GM23338 (cell line): Measurements from ENCODE around the gene SLC16A2. TPM values are rescaled to one million over a fixed set of nuclear protein-coding genes. Genes with fewer than 3 reads are reported as not detected.

ENCODE experiments used
- ATAC-seq: fragments of 200-7000 bp; cut with Tn5 transposase; 3 replicates; pipeline ENCODE4 v1.9.1; 2020
- DNase-seq: peaks from one replicate; pipeline ENCODE4 v3.0.0-alpha.2; 2015; ENCODE audit warnings: low spot score
- H2AFZ ChIP-seq: fragments of 200-600 bp; sonication (generic); 2 replicates; pipeline ENCODE4 v1.8.0; 2016; ENCODE audit warnings: antibody characterized with exemption, mild to moderate bottlenecking, moderate library complexity
- H3F3A ChIP-seq: fragments of 200-600 bp; sonication (generic); replicated peaks from 2 replicates; pipeline ENCODE4 v1.8.0; 2017; ENCODE audit warnings: antibody characterized with exemption, mixed run types, low read depth
- H3K27ac ChIP-seq: fragments of 200-600 bp; sonication (generic); 2 replicates; pipeline ENCODE4 v1.6.1; 2016; ENCODE audit warnings: low read depth
- H3K27me3 ChIP-seq: fragments of 200-600 bp; sonication (generic); 2 replicates; pipeline ENCODE4 v1.8.0; 2016; ENCODE audit warnings: mild to moderate bottlenecking, mixed run types, moderate library complexity; ENCODE audit not compliant: insufficient read depth
- H3K36me3 ChIP-seq: fragments of 200-600 bp; sonication (generic); 2 replicates; pipeline ENCODE4 v1.8.0; 2016; ENCODE audit warnings: mild to moderate bottlenecking; ENCODE audit not compliant: insufficient read depth
- H3K4me1 ChIP-seq: fragments of 200-600 bp; sonication (generic); 2 replicates; pipeline ENCODE4 v1.8.0; 2016; ENCODE audit warnings: mild to moderate bottlenecking, moderate library complexity; ENCODE audit not compliant: insufficient read depth
- H3K4me2 ChIP-seq: fragments of 200-600 bp; sonication (generic); 2 replicates; pipeline ENCODE4 v1.7.1; 2017; ENCODE audit warnings: mixed run types
- H3K4me3 ChIP-seq: fragments of 200-600 bp; sonication (generic); 2 replicates; pipeline ENCODE4 v1.6.1; 2016; ENCODE audit warnings: mixed run types
- H3K79me2 ChIP-seq: fragments of 200-600 bp; sonication (generic); replicated peaks from 2 replicates; pipeline ENCODE4 v1.8.0; 2017; ENCODE audit warnings: mild to moderate bottlenecking; ENCODE audit not compliant: insufficient read depth
- H3K9me2 ChIP-seq: fragments of 200-600 bp; sonication (generic); 2 replicates; pipeline ENCODE4 v1.8.0; 2017; ENCODE audit not compliant: insufficient read depth
- H4K20me1 ChIP-seq: fragments of 200-600 bp; sonication (generic); replicated peaks from 2 replicates; pipeline ENCODE4 v1.8.0; 2017; ENCODE audit warnings: mild to moderate bottlenecking; ENCODE audit not compliant: insufficient read depth
- H3K27ac Mint-ChIP-seq: 2 replicates; pipeline ENCODE4 v1.8.0; 2020; ENCODE audit warnings: inconsistent platforms, mild to moderate bottlenecking, moderate library complexity, mixed read lengths
- H3K27me3 Mint-ChIP-seq: 3 replicates; pipeline ENCODE4 v1.8.0; 2022; ENCODE audit warnings: low read depth, mild to moderate bottlenecking, moderate library complexity, mixed read lengths, inconsistent platforms; ENCODE audit not compliant: insufficient read depth, poor library complexity
- H3K36me3 Mint-ChIP-seq: 3 replicates; pipeline ENCODE4 v1.8.0; 2021; ENCODE audit warnings: low read depth, mild to moderate bottlenecking, inconsistent platforms, moderate library complexity, mixed read lengths
- H3K4me1 Mint-ChIP-seq: 3 replicates; pipeline ENCODE4 v1.8.0; 2020; ENCODE audit warnings: mild to moderate bottlenecking, inconsistent platforms, mixed read lengths
- H3K4me3 Mint-ChIP-seq: 3 replicates; pipeline ENCODE4 v1.8.0; 2021; ENCODE audit warnings: moderate library complexity, mild to moderate bottlenecking, inconsistent platforms, mixed read lengths
- H3K9me3 Mint-ChIP-seq: 3 replicates; pipeline ENCODE4 v1.8.0; 2020; ENCODE audit warnings: moderate library complexity, mild to moderate bottlenecking, inconsistent platforms, mixed read lengths
- CREB1 ChIP-seq: fragments of 250-450 bp; sonication (Bioruptor Pico); IDR thresholded peaks from 2 replicates; pipeline ENCODE4 v1.5.0; 2020; ENCODE audit warnings: low read depth, mild to moderate bottlenecking, moderate library complexity
- CTCF ChIP-seq, 2 experiments: fragments of 200-600 bp in 1 of 2; sonication (generic) in 1 of 2; conservative IDR thresholded peaks; 2 replicates each; pipeline versions ENCODE4 v1.5.1 to v1.6.1; 2016 to 2017; ENCODE audit warnings: antibody characterized with exemption in 2 of 2, low read depth in 2 of 2, mild to moderate bottlenecking in 2 of 2, moderate library complexity in 1 of 2
- ETS1 ChIP-seq: IDR thresholded peaks from 2 replicates; pipeline ENCODE4 v1.6.1; 2016; ENCODE audit warnings: antibody characterized with exemption
- EZH2 ChIP-seq: fragments of 200-600 bp; sonication (generic); IDR thresholded peaks from one replicate; pipeline ENCODE4 v1.8.0; 2017; ENCODE audit warnings: antibody characterized with exemption, mild to moderate bottlenecking, low read depth; ENCODE audit not compliant: unreplicated experiment
- JUNB ChIP-seq: IDR thresholded peaks from one replicate; pipeline ENCODE4 v1.6.1; 2016; ENCODE audit warnings: antibody characterized with exemption; ENCODE audit not compliant: unreplicated experiment
- POLR2AphosphoS5 ChIP-seq: IDR thresholded peaks from 2 replicates; pipeline ENCODE4 v1.6.1; 2016; ENCODE audit warnings: antibody characterized with exemption, low read depth
- REST ChIP-seq: IDR thresholded peaks from one replicate; pipeline ENCODE4 v1.6.1; 2018; ENCODE audit warnings: antibody characterized with exemption; ENCODE audit not compliant: unreplicated experiment
- STAT1 ChIP-seq: IDR thresholded peaks from one replicate; pipeline ENCODE4 v1.6.1; 2016; ENCODE audit warnings: antibody characterized with exemption; ENCODE audit not compliant: unreplicated experiment
- ZNF114 ChIP-seq: fragments of 250-450 bp; sonication (Bioruptor Pico); IDR thresholded peaks from 2 replicates; pipeline ENCODE4 v1.5.0; 2020; ENCODE audit warnings: mild to moderate bottlenecking, moderate library complexity
- ZNF331 ChIP-seq: fragments of 250-450 bp; sonication (Bioruptor Pico); IDR thresholded peaks from 2 replicates; pipeline ENCODE4 v1.5.0; 2020; ENCODE audit warnings: low read depth, mild to moderate bottlenecking, moderate library complexity
- polyA plus RNA-seq: library from polyadenylated mRNA; unstranded; fragments of >200 nt; fragmentation: Nextera tagmentation; extraction: Ambion mirVana; gene quantifications from 2 replicates; pipeline ENCODE4 v1.2.1, GENCODE V29; 2016
- total RNA-seq: library from RNA; depleted of rRNA; stranded (reverse); fragments of >200 nt; shearing (Covaris generic); gene quantifications from 2 replicates; pipeline ENCODE4 v1.2.3, GENCODE V29; 2014

SLC16A2 gene
- total and polyA plus RNA-seq, 2 experiments from 2014 or later: 11.1 to 27.9 TPM

- H3K9me3 Mint-ChIP-seq: no peaks in the 10 kb centered on the region
- Histone ChIP-seq H3K4me1 (0 out of 2 replicates have a peak, but pooled peaks cover 3% of the 10 kb centered on the region), H3K27me3 (peaks cover 7% of the 10 kb centered on the region; the same call in 1 of the 2 replicates), H3K4me2 (peak overlapping the region; percentile 86), H3K27ac (no peak overlapping the region), H2AFZ (peak overlapping the region; percentile 56; the same call in 1 of the 2 replicates), H3K4me3 (peak overlapping the region; percentile 67), H3F3A (no peaks in the 10 kb centered on the region), H3K9me2 (no peaks in the 10 kb centered on the region), H3K36me3 (no peaks in the 10 kb centered on the region), H3K79me2 (no peaks in the 10 kb centered on the region), H4K20me1 (no peaks in the 10 kb centered on the region)
- H3K27me3 Mint-ChIP-seq: peaks cover 16% of the 10 kb centered on the region
- no peak overlapping the region for H3K27ac Mint-ChIP-seq
- no peaks in the 10 kb centered on the region for H3K36me3 Mint-ChIP-seq
- DNase-seq (peak; percentile 84), ATAC-seq (peak; percentile 57)
- peak overlapping the region; percentile 85 for H3K4me3 Mint-ChIP-seq
- peak; percentile 34; the same call in 1 of the 2 replicates for TF ChIP-seq POLR2AphosphoS5
- TF ChIP-seq ETS1: no peak
- TF ChIP-seq CTCF (conservative IDR thresholded peaks at IDR 0.05; ENCODE audit: low read depth in 2 of 2): 0 out of 4 replicates have a peak, but pooled peaks of 1 of the 2 experiments have one; percentile 7
- peaks cover 10% of the 10 kb centered on the region; the same call in 2 of the 3 replicates for H3K4me1 Mint-ChIP-seq
Observed at GRCh38 chrX:74420196-74421035, 877 bp upstream of the SLC16A2 start.

- Mint-ChIP-seq H3K27me3 (peaks cover 16% of the 10 kb centered on the region), H3K4me1 (peaks cover 10% of the 10 kb centered on the region; the same call in 2 of the 3 replicates)
- H3F3A ChIP-seq: no peaks in the 10 kb centered on the region
- TF ChIP-seq POLR2AphosphoS5: no peak
- no peak for TF ChIP-seq EZH2
- no peak for TF ChIP-seq ZNF114 (CRISPR knock-in tag)
- TF ChIP-seq CREB1 (CRISPR knock-in tag): no peak
- TF ChIP-seq ZNF331: no peak
- no peak for TF ChIP-seq STAT1
- no peak for TF ChIP-seq REST
- no peak for TF ChIP-seq JUNB
Observed at GRCh38 chrX:74421740-74422352, 553 bp downstream of the SLC16A2 start.

More at GRCh38 chrX:74421740-74422352, 553 bp downstream of the SLC16A2 start:
- no peaks in the 10 kb centered on the region for H3K36me3 Mint-ChIP-seq
- H3K4me3 Mint-ChIP-seq: peak overlapping the region; percentile 84
- peak overlapping the region; percentile 67 for H3K4me3 ChIP-seq
- no peak overlapping the region for H3K27ac Mint-ChIP-seq
- 0 out of 2 replicates have a peak, but pooled peaks cover 3% of the 10 kb centered on the region for H3K4me1 ChIP-seq
- peaks cover 7% of the 10 kb centered on the region; the same call in 1 of the 2 replicates for H3K27me3 ChIP-seq
- no peak; the same call in 2 of the 3 replicates for ATAC-seq
- H3K9me3 Mint-ChIP-seq: no peaks in the 10 kb centered on the region
- no peak overlapping the region for H3K27ac ChIP-seq
- no peaks in the 10 kb centered on the region for H4K20me1 ChIP-seq
- H3K9me2 ChIP-seq: no peaks in the 10 kb centered on the region
- H2AFZ ChIP-seq: peak overlapping the region; percentile 38; the same call in 1 of the 2 replicates
- H3K36me3 ChIP-seq: no peaks in the 10 kb centered on the region
- peak overlapping the region; percentile 86 for H3K4me2 ChIP-seq
- no peaks in the 10 kb centered on the region for H3K79me2 ChIP-seq
- peak; percentile 9 for DNase-seq
